ENCODE measurements around the gene CELF2. TPM values are rescaled to one million over a fixed set of nuclear protein-coding genes. Genes with fewer than 3 reads are reported as not detected.

Gene CELF2
- total and polyA plus RNA-seq, 2 of the 4 experiments (the other 2 are of a cell fraction): 3.5 to 6.6 TPM

DNA sequence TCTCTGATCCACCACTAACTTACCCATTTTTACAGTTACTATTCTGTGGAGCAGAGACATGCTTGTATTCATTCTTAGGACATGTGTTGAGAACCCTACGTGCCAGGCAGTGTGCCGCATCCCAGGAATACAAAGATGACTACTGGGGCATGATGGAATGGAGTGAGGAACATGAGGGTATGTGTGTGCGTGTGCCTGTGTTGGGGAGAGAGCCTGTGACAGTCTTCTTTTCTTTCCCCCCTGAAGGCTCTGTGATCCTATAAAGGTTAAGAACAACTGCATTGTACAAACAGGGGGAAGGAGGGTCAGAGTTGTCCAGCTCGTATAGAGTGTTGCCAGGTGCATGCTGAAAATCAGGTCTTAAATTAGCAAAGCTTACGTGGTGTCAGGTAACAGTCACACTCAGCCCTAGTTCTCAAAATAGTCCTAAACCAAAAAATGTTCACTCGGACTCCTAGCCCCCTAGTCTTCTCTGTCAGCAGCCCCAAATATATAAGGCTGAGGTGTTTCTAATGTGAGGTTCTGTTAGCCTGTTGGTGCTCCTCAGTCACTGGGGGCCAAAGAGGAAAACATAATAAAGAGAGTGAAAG, 161.9 kb downstream of the CELF2 start:
- WGBS, 2 experiments (ENCODE audit: extremely low coverage in 2 of 2, insufficient read length in 1 of 2): no CpG with 5 or more reads among the region's 6 CpGs
- Histone ChIP-seq H3K23ac (ENCODE audit: low read depth, low read length) (no peak overlapping the region), H3K4ac (ENCODE audit: low read depth, low read length) (no peak overlapping the region), H2AK5ac (ENCODE audit: low read depth, low read length) (no peak overlapping the region; the same call in 1 of the 2 replicates), H2BK20ac (ENCODE audit: low read depth, low read length) (0 out of 2 replicates have a peak overlapping the region, but pooled peaks have one; percentile 3), H3K27me3 (ENCODE audit: control insufficient read depth, insufficient read depth, low read length) (no peaks in the 10 kb centered on the region), H3K27ac (ENCODE audit: insufficient read depth, low read length) (no peak overlapping the region), H3K4me1 (ENCODE audit: control insufficient read depth, insufficient read depth, low read length) (no peaks in the 10 kb centered on the region), H3K79me1 (ENCODE audit: low read depth in 1 of 2, low read length in 2 of 2) (no peaks in the 10 kb centered on the region), H2BK15ac (ENCODE audit: low read depth, low read length) (no peak overlapping the region), H2AFZ (replicated peaks; ENCODE audit: low read length, poor library complexity) (no peak overlapping the region), H2AK9ac (replicated peaks; ENCODE audit: low read depth, low read length, poor library complexity) (no peak overlapping the region), H2BK120ac (ENCODE audit: low read depth, low read length) (0 out of 2 replicates have a peak overlapping the region, but pooled peaks have one; percentile 39), H3K36me3 (ENCODE audit: control insufficient read depth, insufficient read depth, low read length) (no peaks in the 10 kb centered on the region), H3K9me3 (ENCODE audit: control insufficient read depth, insufficient read depth, low read length) (peaks cover 2% of the 10 kb centered on the region; the same call in 1 of the 2 replicates), H3K18ac (ENCODE audit: low read depth, low read length) (no peak overlapping the region), H2BK5ac (ENCODE audit: low read depth, low read length, poor library complexity, severe bottlenecking) (no peak overlapping the region), H4K20me1 (ENCODE audit: insufficient read depth, low read length) (no peaks in the 10 kb centered on the region), H4K5ac (ENCODE audit: low read depth, low read length) (no peak overlapping the region), H4K91ac (ENCODE audit: insufficient read depth, low read depth, low read length) (no peak overlapping the region), H4K8ac (ENCODE audit: low read depth in 2 of 2, low read length in 2 of 2) (no peak overlapping the region), H3K4me3 (ENCODE audit: insufficient read depth, low read depth, low read length) (no peak overlapping the region), H3K9me1 (ENCODE audit: insufficient read depth, low read length) (no peaks in the 10 kb centered on the region), H3K56ac (ENCODE audit: extremely low read depth, insufficient read depth, low read length) (no peak overlapping the region), H3K4me2 (ENCODE audit: low read depth, low read length) (no peak overlapping the region), H3K14ac (replicated peaks; ENCODE audit: low read depth, low read length) (no peak overlapping the region), H3K9ac (ENCODE audit: low read depth, low read length) (no peak overlapping the region)
- TF ChIP-seq RAD21 (IDR thresholded peaks at IDR 0.05; ENCODE audit: low read length) (no peak), MAFK (IDR thresholded peaks at IDR 0.05; ENCODE audit: low read depth, low read length) (no peak), CHD1 (IDR thresholded peaks at IDR 0.05; ENCODE audit: low read depth, low read length) (no peak), NFE2L2 (IDR thresholded peaks at IDR 0.05; ENCODE audit: low read depth, low read length) (no peak), CEBPB (IDR thresholded peaks at IDR 0.05; ENCODE audit: low read depth, low read length) (no peak), POLR2A (IDR thresholded peaks at IDR 0.05; ENCODE audit: low read depth, low read length) (no peak), SMC3 (IDR thresholded peaks at IDR 0.05; ENCODE audit: low read depth, low read length) (no peak)
- TF ChIP-seq, protein P1, sequence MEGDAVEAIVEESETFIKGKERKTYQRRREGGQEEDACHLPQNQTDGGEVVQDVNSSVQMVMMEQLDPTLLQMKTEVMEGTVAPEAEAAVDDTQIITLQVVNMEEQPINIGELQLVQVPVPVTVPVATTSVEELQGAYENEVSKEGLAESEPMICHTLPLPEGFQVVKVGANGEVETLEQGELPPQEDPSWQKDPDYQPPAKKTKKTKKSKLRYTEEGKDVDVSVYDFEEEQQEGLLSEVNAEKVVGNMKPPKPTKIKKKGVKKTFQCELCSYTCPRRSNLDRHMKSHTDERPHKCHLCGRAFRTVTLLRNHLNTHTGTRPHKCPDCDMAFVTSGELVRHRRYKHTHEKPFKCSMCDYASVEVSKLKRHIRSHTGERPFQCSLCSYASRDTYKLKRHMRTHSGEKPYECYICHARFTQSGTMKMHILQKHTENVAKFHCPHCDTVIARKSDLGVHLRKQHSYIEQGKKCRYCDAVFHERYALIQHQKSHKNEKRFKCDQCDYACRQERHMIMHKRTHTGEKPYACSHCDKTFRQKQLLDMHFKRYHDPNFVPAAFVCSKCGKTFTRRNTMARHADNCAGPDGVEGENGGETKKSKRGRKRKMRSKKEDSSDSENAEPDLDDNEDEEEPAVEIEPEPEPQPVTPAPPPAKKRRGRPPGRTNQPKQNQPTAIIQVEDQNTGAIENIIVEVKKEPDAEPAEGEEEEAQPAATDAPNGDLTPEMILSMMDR (conservative IDR thresholded peaks at IDR 0.05; ENCODE audit: low read depth, low read length): no peak
- TF ChIP-seq, protein P2, sequence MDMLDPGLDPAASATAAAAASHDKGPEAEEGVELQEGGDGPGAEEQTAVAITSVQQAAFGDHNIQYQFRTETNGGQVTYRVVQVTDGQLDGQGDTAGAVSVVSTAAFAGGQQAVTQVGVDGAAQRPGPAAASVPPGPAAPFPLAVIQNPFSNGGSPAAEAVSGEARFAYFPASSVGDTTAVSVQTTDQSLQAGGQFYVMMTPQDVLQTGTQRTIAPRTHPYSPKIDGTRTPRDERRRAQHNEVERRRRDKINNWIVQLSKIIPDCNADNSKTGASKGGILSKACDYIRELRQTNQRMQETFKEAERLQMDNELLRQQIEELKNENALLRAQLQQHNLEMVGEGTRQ (IDR thresholded peaks at IDR 0.05; ENCODE audit: low read depth, low read length): no peak
- TF ChIP-seq, protein P3, sequence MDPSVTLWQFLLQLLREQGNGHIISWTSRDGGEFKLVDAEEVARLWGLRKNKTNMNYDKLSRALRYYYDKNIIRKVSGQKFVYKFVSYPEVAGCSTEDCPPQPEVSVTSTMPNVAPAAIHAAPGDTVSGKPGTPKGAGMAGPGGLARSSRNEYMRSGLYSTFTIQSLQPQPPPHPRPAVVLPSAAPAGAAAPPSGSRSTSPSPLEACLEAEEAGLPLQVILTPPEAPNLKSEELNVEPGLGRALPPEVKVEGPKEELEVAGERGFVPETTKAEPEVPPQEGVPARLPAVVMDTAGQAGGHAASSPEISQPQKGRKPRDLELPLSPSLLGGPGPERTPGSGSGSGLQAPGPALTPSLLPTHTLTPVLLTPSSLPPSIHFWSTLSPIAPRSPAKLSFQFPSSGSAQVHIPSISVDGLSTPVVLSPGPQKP (IDR thresholded peaks at IDR 0.05; ENCODE audit: borderline replicate concordance, low read depth, low read length): no peak
- DNase-seq: no peak
- ChIA-PET POLR2A (ENCODE audit: unreplicated experiment) (no interaction called here), CTCF (no interaction called here)
- in situ Hi-C loops (cut with MboI; ENCODE audit: low sequenced_read_pairs): no loop called here
- ATAC-seq (ENCODE audit: low read depth): no peak
- no TSS peak for BruUV-seq (replicated peaks)
- intact Hi-C loops (cut with micrococcal nuclease): no loop called here
- dilution Hi-C loops (cut with HindIII; ENCODE audit: low sequenced_read_pairs, unreplicated experiment): no loop called here
